GM21526 (cell line): ENCODE data around the gene ZNF444.
"Not testable (repeated sequence)": the region's sequence is repeated elsewhere in the genome, so short reads cannot be mapped to it uniquely, and the experiment has no call there.

Source experiments
- ATAC-seq: cut with Tn5 transposase; IDR thresholded peaks from one replicate; pipeline ENCODE4 v1.9.1; 2021; ENCODE audit warnings: moderate library complexity; ENCODE audit not compliant: unreplicated experiment, low FRiP score

ZNF444 gene

DNA sequence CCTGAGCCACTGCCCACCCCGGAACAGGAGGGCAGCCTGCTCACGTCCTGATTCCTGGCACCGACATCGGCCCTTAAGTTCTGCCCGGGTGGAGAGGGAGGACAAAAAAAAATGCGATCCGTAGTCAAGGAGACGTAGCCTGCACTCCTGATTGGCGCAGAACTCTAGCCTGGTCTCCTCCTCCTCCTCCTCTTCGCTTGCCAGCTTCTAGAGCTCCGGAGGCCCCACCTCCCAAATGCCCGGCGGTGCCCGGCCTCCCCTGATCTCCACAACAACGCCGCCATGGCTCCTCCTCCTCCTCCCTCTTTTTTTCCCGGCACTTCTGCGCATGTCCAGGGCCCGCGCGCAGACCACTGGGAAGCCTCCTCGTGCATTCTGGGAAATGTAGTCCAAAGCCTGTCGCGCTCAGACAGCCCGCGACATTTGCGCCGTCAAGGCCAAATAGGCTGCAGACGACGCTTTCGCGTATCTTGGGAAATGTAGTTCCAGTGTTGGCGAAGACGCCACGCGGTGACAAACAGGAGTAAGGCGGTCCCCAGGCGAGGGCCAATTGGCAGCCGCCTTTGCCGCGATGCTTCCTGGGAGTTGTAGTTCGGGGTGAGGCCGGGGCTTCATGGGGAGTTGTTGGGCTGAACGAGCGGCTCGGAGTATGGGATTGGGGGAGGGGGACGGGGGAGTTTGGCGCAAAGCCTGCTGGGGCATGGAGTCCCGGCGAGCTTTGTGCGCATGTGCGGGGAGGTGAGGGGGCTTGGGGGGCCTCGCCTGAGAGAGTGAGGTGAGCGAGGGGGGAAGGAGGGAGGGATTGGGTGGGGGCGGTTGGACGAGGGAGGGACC lies at the start of gene ZNF444:
Gene ZNF444 (plus strand): TSS at position 705 of the 834 bp plus-strand sequence. CDS start 5,625 bp downstream, outside the sequence.
- ATAC-seq: peak; percentile 86

DNA sequence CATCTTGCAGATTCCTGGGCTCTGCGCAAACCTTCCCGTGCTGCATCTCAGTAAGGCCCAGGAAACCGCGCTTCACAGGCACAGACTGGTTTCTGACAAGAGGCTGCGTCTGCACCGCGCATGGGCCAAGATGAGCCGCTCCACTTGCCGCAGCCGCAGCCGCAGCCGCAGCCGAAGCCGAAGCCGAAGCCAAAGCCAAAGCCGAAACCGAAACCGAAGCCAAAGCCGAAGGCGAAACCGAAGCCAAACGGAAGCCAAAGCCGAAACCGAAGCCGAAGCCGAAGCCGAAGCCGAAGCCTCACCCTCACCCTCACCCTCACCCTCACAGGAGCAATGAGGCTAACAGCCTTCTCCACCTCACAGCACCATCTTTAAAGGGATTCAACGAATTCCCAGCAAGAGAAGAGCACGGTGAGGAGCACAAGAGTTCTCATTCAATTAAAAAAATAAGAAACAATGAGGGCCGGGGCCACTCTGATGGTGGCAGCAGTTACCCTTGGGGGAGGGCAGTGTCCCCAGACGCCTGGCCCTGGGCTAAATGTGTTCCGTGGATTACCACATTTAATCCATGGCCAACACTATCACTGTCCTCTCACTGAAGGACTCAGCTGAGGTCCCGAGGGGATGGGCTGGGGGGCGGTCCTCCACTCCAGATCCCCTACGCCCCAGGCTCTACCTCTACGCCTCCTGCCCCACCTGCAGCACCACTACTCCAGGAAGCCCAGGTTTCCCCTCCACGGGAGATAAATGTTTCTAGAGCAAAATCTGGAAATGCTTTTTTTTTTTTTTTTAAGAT lies 49.1 kb upstream of the ZNF444 start:
- ATAC-seq: no peak

DNA sequence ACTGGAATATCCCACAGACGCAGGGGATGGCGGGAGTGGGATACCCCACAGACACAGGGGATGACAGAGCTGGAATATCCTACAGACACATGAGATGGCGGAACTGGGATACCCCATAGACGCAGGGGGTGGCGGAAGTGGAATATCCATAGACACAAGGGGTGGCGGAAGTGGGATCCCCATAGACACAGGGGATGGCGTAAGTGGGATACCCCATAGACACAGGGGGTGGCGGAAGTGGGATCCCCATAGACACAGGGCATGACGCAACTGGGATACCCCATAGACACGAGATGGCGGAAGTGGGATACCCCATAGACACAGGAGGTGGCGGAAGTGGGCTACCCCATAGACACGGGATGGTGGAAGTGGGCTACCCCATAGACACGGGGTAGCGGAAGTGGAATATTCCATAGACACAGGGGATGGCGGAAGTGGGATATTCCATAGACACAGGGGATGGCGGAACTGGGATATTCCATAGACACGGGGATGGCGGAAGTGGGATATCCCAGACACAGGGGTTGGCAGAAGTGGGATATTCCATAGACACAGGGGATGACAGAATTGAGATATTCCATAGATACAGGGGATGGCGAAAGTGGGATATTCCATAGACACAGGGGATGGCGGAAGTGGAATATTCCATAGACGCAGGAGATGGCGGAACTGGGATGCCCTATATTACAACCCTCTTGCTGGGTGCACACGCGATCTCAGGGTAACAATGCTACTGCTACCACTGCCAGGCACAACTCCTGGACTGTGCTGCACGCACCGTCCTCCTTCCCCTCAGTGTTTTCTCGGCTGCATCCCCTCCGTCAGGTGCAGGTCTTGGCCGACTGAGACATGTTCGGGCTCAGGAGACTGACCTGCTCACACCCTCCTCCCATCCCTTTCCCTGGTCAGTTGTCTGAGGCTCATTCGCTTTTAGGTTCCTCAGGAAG lies 48.1 kb upstream of the ZNF444 start:
- ATAC-seq: no peak

DNA sequence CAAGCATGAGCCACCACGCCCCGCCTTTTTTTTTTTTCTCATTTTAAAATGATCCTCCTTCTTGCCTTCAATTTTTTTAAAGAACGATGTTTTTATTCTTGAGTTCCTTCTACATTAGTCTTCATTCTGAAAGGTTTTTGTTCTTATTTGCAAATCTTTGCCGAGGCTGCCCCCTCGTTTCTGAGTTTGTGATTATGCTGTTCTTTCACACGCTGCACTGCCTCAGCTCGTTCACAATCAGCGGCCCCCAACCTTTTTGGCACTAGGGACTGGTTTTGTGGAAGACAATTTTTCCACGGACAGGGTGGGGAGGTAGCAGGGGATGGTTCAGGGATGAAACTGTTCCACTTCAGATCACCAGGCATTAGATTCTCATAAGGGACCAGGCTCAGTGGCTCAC lies 46.6 kb upstream of the ZNF444 start:
- ATAC-seq: no peak

DNA sequence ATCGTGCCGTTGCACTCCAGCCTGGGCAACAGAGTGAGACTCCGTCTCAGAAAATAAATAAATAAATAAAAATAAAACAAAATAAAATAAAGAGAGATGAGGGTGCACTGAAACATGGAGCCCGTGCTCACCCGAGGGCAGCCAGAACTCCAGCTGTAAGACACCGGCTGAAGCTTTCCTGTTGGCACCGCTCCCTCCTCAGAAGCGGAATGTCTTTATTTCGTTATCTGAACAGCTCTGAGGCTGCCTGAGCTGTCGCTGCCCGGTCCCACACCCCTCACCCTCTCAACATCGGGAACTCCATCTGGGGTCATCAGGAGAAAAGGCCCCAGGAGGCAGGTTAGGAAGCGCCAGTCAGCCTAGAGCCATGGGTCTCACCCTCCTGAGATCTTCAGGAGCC lies 44.4 kb upstream of the ZNF444 start:
- ATAC-seq: no peak

DNA sequence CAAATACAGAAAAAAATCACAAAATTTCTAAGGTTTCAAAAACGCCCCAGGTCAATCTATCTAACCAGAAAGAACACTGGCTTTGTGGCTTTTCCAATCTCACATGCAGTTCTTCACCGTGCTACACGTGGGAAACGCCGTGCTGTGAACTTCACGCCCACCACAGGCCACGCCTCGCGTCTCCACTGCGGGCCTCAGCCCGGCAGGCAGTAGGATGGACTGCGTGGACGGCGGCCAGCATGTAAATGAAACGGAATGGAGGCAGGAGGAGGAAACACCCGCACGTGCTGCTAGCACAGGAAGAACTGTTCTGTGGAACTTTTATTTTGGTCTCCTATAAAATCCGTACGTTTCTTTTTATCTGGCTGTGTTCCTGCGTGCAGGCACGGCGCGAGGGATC lies 43.8 kb upstream of the ZNF444 start:
- no peak for ATAC-seq

DNA sequence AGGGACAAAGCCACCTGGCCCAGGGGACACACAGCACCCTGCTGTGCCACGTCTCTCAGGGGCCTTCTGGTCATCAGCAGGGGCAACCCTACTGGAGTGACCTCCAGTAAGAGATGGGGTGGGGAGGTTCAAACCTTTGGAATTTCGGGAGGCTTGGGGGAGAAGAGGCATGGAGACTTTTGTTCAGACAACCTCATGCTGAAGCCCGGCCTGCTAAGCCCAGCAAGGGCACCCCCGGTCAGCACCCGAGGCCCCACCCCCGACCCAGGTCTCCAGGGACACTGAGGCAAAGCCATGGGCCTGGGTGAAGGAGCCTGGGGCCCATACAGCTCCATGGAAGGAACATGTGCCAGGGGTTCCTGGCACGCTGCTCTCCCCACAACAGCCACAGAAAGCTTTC lies 43.3 kb upstream of the ZNF444 start:
- no peak for ATAC-seq

DNA sequence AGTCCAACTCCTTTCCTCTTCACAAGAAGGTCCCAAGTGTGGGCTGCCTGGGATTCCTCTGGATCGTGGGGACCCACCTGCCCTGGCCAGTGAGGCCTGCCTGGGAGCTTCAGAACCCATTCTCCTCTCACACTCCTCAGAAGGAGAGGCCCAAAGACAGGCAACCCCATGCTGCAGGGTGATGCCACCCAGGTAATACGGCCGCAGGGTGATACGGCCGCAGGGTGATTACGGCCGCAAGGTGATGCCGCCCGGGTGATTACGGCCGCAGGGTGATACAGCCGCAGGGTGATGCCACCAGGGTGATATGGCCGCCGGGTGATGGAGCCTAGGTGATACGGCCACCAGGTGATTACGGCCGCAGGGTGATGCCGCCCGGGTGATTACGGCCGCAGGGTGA lies 42.9 kb upstream of the ZNF444 start:
- not testable (repeated sequence) for ATAC-seq

DNA sequence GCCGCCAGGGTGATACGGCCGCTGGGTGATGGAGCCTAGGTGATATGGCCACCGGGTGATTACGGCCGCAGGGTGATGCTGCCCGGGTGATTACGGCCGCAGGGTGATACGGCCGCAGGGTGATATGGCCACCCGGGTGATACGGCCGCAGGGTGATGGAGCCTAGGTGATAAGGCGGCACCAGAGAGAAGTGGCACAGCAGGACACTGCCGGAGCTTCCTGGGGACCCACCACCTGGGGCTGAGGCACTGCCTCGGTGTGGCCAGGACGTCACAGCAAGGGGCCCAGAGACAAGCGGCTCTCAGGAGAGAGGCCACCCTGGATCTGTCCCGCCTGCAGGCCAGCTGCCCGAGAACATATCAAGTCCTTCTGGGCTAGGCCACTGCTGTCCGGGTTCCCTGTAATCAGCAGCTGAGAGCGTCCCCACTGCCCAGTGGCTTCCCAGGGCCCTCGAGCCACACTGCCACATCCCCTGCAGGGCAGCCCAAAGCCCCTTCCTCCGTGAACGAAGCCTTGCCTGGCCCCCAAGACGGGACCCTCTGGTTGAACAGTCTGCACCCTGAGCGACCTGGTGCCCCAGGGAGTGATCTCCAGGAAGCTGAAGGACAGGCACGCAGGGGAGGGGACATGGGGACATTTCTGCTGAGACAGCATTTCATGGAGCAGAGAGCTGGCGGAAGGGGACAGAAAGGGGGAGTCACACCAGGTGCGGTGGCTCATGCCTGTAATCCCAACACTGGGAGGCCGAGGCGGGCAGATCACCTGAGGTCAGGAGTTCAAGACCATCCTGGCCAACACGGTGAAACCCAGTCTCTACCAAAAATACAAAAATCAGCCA lies 42.1 kb upstream of the ZNF444 start:
- ATAC-seq: no peak

DNA sequence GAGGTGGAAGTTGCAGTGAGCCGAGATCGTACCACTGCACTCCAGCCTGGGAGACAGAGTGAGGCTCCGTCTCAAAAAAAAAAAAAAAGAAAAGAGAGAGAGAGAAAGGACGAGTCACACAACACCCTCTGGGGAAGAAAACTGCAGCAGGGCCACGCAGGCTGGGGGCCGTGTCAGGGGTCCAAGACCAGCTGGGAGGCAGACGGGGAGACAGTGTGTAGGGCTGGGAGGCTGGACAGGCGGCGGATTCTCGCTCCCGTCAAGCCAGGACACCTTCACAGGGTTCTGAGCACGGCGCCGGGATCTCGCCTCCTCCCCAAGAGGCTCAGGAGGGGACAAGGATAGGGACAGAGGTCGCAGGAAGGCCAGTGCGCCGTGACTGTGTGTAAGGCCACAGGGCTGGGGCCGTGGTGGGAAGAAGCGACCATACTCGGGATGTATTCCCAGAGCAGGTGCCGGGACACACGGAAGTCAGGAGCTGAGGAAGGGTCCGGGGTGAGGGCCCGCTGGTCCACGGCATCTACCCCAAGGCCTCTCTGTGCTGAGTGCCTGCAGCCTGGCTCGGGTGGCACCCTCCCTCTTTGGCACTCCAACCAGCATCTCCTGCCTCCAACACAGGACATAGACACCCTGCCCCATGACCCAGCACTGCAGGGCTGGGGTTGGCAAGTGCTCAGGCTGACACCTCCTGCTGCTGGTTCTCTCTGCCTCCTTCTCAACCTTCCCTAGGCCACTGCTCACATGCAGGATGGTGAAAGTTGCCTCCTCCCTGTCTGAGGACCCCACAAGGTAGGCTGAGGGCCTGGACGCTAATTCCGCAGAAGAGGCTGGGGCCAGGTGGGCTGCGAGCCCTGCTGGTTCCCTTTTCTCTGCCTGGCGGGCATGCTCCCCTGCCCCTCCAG lies 41.2 kb upstream of the ZNF444 start:
- no peak for ATAC-seq

DNA sequence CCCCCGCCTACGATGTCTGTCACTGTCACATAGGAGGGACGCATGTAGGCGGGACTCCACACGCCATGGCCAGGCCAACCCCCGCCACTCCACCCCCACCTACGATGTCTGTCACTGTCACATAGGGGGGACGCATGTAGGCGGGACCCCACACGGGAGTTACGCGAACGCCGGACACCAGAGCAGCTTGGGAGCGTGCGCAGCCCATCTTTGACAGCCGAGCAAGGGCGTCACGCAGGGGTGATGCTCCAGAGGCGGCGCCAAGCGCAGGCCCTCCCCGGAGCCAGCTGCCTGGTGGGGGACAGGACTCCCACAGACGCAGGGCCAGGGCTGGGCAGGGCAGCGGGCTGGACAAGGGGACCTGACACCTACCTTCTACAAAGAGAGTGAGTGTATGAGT lies 40.0 kb upstream of the ZNF444 start:
- ATAC-seq: no peak

DNA sequence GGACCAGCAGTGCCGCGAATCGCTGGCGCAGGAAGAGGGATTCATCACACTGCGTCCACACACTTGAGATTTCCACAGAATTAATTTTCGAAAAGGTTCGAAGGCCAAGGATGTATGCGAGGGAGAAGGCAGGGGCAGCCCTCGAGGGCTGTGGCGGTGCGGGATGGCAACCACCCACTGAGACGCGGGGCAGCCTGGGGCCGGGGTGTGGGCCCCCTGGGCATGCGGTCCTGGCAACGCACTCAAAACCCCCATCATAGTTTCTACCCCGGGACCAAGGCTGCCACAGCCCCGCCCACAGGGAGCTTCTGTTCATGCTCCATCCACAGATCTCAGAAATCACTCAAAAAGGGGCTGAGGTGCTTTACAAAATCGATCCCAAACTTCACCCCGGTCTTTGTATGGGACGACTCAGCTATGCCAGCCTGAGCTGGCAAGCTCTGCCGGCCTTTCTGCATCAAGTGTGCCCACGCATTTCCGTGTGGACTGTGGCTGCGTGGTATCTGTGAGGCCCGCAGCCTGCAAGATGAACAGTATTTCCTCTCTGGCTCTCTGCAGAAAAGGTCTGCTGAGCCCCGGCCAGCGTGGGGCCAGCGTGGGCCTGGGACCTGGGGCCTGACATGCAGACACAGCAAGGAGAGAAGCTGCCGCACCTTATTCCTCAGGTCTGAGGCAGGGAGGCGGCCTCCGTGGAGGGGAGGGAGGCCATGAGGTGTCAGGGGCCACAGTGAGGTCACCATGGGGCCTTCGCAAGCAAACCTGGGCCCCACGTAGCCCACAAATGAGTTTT lies 39.1 kb upstream of the ZNF444 start:
- ATAC-seq: no peak

DNA sequence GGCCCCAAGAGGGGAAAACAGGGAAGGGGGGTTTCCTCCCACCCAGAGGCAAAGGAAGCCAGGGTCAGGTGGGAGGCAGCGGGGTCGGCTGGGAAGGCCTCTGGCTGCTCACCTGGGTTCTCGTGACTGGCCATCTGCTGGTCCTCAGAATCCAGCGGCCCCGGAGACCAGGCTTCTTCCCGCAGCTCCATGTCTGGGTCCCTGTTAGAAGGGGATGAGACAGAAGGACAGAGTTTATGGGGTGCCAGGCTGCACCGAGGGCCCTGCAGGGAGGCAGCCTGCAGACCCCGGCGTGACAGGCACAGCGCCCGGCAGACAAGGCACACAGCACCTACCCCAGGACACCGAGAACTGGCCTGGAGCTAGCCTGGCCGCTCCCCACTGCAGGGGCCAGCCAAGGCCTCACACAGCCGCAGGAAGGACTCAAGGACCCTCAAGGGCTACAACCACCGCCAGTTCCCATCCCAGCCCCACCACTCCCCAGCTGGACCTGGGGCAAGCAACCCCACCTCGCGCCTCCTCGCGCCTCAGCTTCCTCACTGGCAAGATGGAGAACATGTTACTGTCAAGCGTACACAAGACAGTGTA lies 38.0 kb upstream of the ZNF444 start:
- ATAC-seq: no peak

DNA sequence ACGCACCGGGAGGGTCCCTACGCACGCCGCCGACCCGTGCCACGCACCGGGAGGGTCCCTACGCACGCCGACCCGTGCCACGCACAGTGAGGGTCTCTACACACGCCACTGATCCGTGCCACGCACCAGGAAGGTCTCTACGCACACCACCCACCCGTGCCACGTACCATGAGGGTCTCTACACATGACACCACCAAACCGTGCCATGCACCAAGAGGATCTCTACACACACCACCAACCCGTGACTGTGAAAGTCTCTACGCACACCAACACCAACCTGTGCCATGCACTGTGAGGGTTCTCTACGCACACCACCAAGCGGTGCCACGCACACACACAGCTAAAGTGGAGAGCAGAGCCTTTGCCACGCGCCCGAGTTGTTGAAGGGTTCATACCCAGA lies 36.7 kb upstream of the ZNF444 start:
- no peak for ATAC-seq

DNA sequence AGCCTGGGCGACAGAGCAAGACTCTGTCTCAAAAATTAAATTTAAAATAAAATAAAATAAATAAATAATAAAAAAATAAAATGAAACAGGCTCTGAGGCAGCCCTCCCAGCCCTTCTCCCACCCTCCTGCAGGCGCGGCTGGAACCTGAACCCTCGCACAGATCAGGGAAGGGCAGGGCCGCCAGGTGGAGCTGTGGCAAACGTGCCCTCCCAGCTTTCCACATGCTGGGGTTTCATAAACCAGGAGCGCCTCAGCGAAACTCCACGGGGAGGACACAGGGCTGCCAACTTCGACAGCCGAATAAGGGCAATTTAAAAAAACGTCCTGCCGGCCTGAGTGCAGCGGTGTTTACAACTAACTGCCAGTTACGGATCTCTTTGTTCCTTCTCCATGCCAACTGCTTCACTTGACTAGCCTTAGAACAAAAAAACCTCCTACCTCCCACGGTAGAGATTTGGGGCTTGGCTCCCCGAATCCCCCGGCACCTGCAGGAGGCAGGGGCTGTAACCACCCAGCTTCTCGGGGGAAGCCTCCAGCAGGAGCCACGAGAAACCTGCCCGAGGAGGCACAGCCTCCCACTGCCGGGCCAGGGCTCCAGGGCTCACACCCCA lies 35.9 kb upstream of the ZNF444 start:
- no peak for ATAC-seq

DNA sequence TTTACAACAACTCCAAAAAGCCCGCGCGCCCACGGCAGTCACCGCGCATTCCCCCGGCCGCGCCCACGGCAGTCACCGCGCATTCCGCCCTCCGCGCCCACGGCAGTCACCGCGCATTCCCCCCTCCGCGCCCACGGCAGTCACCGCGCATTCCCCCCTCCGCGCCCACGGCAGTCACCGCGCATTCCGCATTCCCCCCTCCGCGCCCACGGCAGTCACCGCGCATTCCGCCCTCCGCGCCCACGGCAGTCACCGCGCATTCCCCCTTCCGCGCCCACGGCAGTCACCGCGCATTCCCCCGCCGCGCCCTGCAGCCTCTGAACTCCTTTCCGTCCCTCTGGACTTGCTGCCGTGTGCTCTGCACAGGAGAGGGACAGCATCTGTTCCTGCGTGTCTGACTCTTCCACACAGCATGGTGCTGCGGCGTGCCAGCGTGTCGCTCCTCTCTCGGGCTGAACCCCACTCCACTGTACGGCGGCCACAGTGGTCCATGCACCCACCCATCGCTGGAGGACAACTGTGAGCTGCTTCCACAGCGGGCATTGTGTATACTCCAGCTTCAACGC lies 35.2 kb upstream of the ZNF444 start:
- not testable (repeated sequence) for ATAC-seq

DNA sequence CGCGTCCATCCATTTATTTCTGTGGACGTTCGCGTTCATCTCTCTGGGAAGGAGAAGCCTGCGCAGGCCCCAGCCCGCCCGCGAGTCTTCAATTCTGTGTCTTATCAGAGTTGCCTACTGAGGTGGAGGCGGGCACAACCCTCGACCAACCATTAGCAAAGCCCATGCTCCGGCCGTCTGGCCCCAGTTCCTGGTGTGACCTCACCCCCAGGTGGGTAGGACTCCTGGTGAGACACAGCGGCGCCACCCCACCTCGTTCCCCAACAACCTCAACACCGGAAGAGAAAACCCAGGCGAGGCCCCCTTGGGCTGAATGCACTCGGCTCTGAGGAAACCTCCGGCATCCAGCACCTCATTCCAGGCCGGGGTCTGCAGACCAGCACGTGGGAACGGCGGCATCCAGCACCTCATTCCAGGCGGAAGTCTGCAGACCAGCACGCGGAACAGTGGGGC lies 34.7 kb upstream of the ZNF444 start:
- ATAC-seq: no peak
